HL-60 (cell line): ENCODE measurements around the gene ABCG4.
A peak's percentile ranks its signal among the peaks of the same experiment; 100 is the strongest.

ENCODE experiments used
- DNase-seq, 2 experiments: peaks; one replicate each; pipeline ENCODE4 v3.0.0-alpha.2; 2010 to 2020; ENCODE audit warnings: low read depth in 1 of 2, low spot score in 1 of 2
- H3K27ac ChIP-seq: fragments of 250-450 bp; sonication (Bioruptor Pico); replicated peaks from 2 replicates; pipeline ENCODE4 v1.5.1; 2020; ENCODE audit warnings: mild to moderate bottlenecking, moderate library complexity
- H3K27me3 ChIP-seq: fragments of 250-450 bp; sonication (Bioruptor Pico); 2 replicates; pipeline ENCODE4 v1.5.1; 2021; ENCODE audit warnings: mild to moderate bottlenecking, moderate library complexity; ENCODE audit not compliant: insufficient read depth, poor library complexity, severe bottlenecking
- H3K4me3 ChIP-seq: replicated peaks from 2 replicates; pipeline ENCODE4 v1.5.1; 2011; ENCODE audit warnings: mild to moderate bottlenecking, control low read depth, low read length; ENCODE audit not compliant: insufficient read depth
- CTCF ChIP-seq: IDR thresholded peaks from one replicate; pipeline ENCODE4 v1.5.1; 2011; ENCODE audit warnings: low read length, control low read depth, inconsistent platforms; ENCODE audit not compliant: insufficient read depth
- GABPA ChIP-seq: IDR thresholded peaks from 2 replicates; pipeline ENCODE4 v1.6.1; 2012; ENCODE audit warnings: low read depth
- POLR2AphosphoS5 ChIP-seq: IDR thresholded peaks from 2 replicates; pipeline ENCODE4 v1.6.1; 2012; ENCODE audit warnings: low read depth
- REST ChIP-seq: IDR thresholded peaks from 2 replicates; pipeline ENCODE4 v1.6.1; 2012; ENCODE audit warnings: low read depth; ENCODE audit not compliant: insufficient replicate concordance
- SPI1 ChIP-seq: IDR thresholded peaks from 2 replicates; pipeline ENCODE4 v1.6.1; 2012; ENCODE audit warnings: low read depth, mild to moderate bottlenecking, borderline replicate concordance

ABCG4 gene

GRCh38 chr11:119192111-119192510, 43.3 kb downstream of the ABCG4 start:
- H3K4me3 ChIP-seq: no peak overlapping the region
- DNase-seq: peak; percentile 68 to 84
- H3K27me3 ChIP-seq: no peaks in the 10 kb centered on the region
- H3K27ac ChIP-seq: peak overlapping the region; percentile 77
- no peak for TF ChIP-seq SPI1
- TF ChIP-seq REST: no peak
- no peak for TF ChIP-seq CTCF
- no peak for TF ChIP-seq GABPA
- no peak for TF ChIP-seq POLR2AphosphoS5

- Histone ChIP-seq H3K27ac (peak overlapping the region; percentile 77), H3K27me3 (no peaks in the 10 kb centered on the region), H3K4me3 (no peak overlapping the region)
- TF ChIP-seq GABPA (no peak), REST (no peak), CTCF (no peak), POLR2AphosphoS5 (no peak), SPI1 (no peak)
- DNase-seq: no peak
Measured at GRCh38 chr11:119193001-119193400, 44.1 kb downstream of the ABCG4 start.

GRCh38 chr11:119193626-119194025, 44.8 kb downstream of the ABCG4 start:
- no peak for TF ChIP-seq REST
- TF ChIP-seq GABPA: no peak
- TF ChIP-seq CTCF: no peak
- no peak for TF ChIP-seq POLR2AphosphoS5
- TF ChIP-seq SPI1: no peak
- no peak for DNase-seq
- no peaks in the 10 kb centered on the region for H3K27me3 ChIP-seq
- no peak overlapping the region for H3K27ac ChIP-seq
- H3K4me3 ChIP-seq: no peak overlapping the region
